Left lung (tissue), 10 donors: ENCODE data around the gene DIPK1A. TPM values are rescaled to one million over a fixed set of nuclear protein-coding genes. Genes with fewer than 3 reads are reported as not detected.

Source experiments
- ATAC-seq: fragments of 200-7000 bp; cut with Tn5 transposase; one replicate; pipeline ENCODE4 v1.9.1; 2020; ENCODE audit warnings: moderate library complexity
- DNase-seq, 4 donors: peaks; one replicate each; pipeline ENCODE4 v3.0.0-alpha.2; 2013 to 2020
- H3K27ac ChIP-seq, 2 donors: fragments of 200-600 bp; sonication (generic) in 1 of 2; one replicate each; pipeline versions ENCODE4 v1.5.0 to v1.8.0; 2020 to 2021
- H3K27me3 ChIP-seq, 2 donors: fragments of 200-600 bp; sonication (generic) in 1 of 2; one replicate each; pipeline versions ENCODE4 v1.5.0 to v1.8.0; 2020 to 2021
- H3K36me3 ChIP-seq, 2 donors: fragments of 200-600 bp; sonication (generic) in 1 of 2; one replicate each; pipeline versions ENCODE4 v1.5.0 to v1.8.0; 2020 to 2021
- H3K4me1 ChIP-seq, 2 donors: fragments of 200-600 bp; one replicate each; pipeline ENCODE4 v1.8.0; 2021
- H3K4me3 ChIP-seq, 2 donors: fragments of 200-600 bp; sonication (generic) in 1 of 2; one replicate each; pipeline versions ENCODE4 v1.5.0 to v1.8.0; 2020 to 2021; ENCODE audit warnings: mild to moderate bottlenecking in 1 of 2
- H3K9me3 ChIP-seq, 2 donors: fragments of 200-600 bp; sonication (generic) in 1 of 2; one replicate each; pipeline versions ENCODE4 v1.5.0 to v1.8.0; 2020 to 2021
- intact Hi-C, 2 donors: fragments of 100-400 bp; cut with DNase I; formaldehyde crosslinking; loops; one replicate each; pipeline versions ENCODE4 v1.11.2 to v1.14.2; 2022
- polyA plus RNA-seq, 6 donors: library from polyadenylated mRNA; unstranded; fragments of 120-200 nt; gene quantifications; one replicate each; pipeline ENCODE4 v1.2.1, GENCODE V29; 2013; ENCODE audit not compliant: insufficient read length in 6 of 6
- total RNA-seq, 2 donors: library from RNA; stranded (reverse); fragmentation: NEBNext Ultra II Directional; extraction: Animal tissue kit (Norgen Biotek cat#: 25700); gene quantifications; one replicate each; pipeline ENCODE4 v1.2.1, GENCODE V29; 2021
- TF ChIP-seq, protein P1 (sequence below), 2 donors: fragments of 200-600 bp; sonication (generic) in 1 of 2; IDR thresholded peaks; one replicate each; pipeline versions ENCODE4 v1.5.0 to v1.8.0; 2021; ENCODE audit warnings: antibody characterized with exemption in 2 of 2
- donor health status: DM: no; HTN: yes; CAD: no.
- donor health status: DM: no; HTN: no; CAD: no.

The DIPK1A gene
- total and polyA plus RNA-seq, 8 donors: 6.8 to 14.8 (median 10.2) TPM

GRCh38 chr1:92936865-92937264 lies 24.4 kb downstream of the DIPK1A start:
- H3K27ac ChIP-seq: no peak overlapping the region
- H3K4me1 ChIP-seq: peaks cover 9 to 10% of the 10 kb centered on the region in 2 donors
- intact Hi-C loops: no loop called here
- TF ChIP-seq, protein P1, sequence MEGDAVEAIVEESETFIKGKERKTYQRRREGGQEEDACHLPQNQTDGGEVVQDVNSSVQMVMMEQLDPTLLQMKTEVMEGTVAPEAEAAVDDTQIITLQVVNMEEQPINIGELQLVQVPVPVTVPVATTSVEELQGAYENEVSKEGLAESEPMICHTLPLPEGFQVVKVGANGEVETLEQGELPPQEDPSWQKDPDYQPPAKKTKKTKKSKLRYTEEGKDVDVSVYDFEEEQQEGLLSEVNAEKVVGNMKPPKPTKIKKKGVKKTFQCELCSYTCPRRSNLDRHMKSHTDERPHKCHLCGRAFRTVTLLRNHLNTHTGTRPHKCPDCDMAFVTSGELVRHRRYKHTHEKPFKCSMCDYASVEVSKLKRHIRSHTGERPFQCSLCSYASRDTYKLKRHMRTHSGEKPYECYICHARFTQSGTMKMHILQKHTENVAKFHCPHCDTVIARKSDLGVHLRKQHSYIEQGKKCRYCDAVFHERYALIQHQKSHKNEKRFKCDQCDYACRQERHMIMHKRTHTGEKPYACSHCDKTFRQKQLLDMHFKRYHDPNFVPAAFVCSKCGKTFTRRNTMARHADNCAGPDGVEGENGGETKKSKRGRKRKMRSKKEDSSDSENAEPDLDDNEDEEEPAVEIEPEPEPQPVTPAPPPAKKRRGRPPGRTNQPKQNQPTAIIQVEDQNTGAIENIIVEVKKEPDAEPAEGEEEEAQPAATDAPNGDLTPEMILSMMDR (IDR thresholded peaks at IDR 0.05): no peak
- H3K36me3 ChIP-seq: no peaks in the 10 kb centered on the region
- H3K9me3 ChIP-seq: no peaks in the 10 kb centered on the region
- DNase-seq (no peak), ATAC-seq (no peak)
- H3K4me3 ChIP-seq: no peak overlapping the region
- H3K27me3 ChIP-seq: no peaks in the 10 kb centered on the region

DNA sequence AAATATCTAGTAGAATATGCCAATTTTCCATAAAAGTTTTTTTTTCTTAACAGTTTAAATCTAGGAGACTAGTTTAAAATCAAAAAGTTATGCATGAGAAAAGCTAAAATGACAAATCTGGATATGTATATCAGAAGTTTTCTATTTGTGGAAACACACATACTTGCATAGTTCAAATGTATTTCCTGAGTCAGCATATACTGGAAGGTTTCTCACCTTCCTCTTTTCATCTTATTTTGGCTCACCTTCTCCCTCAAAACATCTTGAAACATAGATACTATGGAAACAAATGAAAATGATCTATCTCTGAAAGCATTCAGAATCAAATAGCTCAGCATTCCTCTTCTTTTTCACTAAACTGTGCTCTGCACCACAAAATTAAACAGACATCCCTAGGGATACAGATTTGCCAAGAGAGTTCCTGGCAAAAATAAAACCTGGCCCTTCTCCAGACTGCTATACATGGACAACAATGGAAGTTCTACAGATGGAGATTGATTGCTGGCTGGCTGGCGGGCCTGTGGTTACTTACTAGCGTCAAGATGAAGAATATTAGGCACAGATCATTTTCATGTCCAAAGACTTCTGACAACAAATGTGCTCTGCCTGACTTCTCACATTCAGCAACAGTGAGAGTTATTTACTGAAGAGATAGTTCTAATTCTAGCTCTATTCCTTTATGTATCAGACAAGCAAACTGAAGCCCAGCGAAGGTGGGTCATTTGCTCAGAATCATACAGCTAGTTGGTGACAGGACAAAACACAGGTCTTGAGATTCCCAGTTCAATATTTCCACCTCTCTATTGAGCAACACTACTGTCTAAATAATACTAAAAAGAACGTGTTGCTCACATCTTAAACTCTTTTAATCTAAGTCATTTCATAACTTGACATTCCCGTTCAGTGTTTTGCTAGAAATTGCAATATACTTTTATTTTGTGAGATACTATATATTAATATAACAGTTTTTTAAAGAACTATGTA lies 26.6 kb downstream of the DIPK1A start:
- peak; percentile 56 for ATAC-seq
- Histone ChIP-seq H3K36me3 (no peaks in the 10 kb centered on the region), H3K4me1 (peaks cover 9 to 10% of the 10 kb centered on the region in 2 donors), H3K27ac (peak overlapping the region in 1 of 2 donors; percentile 10), H3K4me3 (no peak overlapping the region), H3K9me3 (no peaks in the 10 kb centered on the region), H3K27me3 (no peaks in the 10 kb centered on the region)
- peak in 3 of 4 donors; percentile 41 to 58 (median 53) for DNase-seq
- TF ChIP-seq, protein P1 (IDR thresholded peaks at IDR 0.05): no peak
- intact Hi-C loops: no loop called here

GRCh38 chr1:92933459-92933858 lies 27.8 kb downstream of the DIPK1A start:
- intact Hi-C loops: no loop called here
- Histone ChIP-seq H3K27ac (peak overlapping the region in 1 of 2 donors; percentile 18), H3K9me3 (no peaks in the 10 kb centered on the region), H3K36me3 (no peaks in the 10 kb centered on the region), H3K27me3 (no peaks in the 10 kb centered on the region), H3K4me3 (no peak overlapping the region), H3K4me1 (peaks cover 9 to 10% of the 10 kb centered on the region in 2 donors)
- no peak for DNase-seq
- TF ChIP-seq, protein P1 (IDR thresholded peaks at IDR 0.05): no peak
- peak; percentile 60 for ATAC-seq

GRCh38 chr1:92931691-92932090 lies 29.6 kb downstream of the DIPK1A start:
- H3K4me1 ChIP-seq: peaks cover 9 to 10% of the 10 kb centered on the region in 2 donors
- no peak overlapping the region for H3K4me3 ChIP-seq
- H3K27ac ChIP-seq: no peak overlapping the region
- DNase-seq: no peak
- TF ChIP-seq, protein P1 (IDR thresholded peaks at IDR 0.05): no peak
- no peaks in the 10 kb centered on the region for H3K9me3 ChIP-seq
- H3K27me3 ChIP-seq: no peaks in the 10 kb centered on the region
- H3K36me3 ChIP-seq: no peaks in the 10 kb centered on the region
- intact Hi-C loops: no loop called here
- ATAC-seq: no peak

- no peak overlapping the region for H3K4me3 ChIP-seq
- no peaks in the 10 kb centered on the region for H3K36me3 ChIP-seq
- H3K27ac ChIP-seq: no peak overlapping the region
- no peak for DNase-seq
- H3K27me3 ChIP-seq: no peaks in the 10 kb centered on the region
- ATAC-seq: no peak
- TF ChIP-seq, protein P1 (IDR thresholded peaks at IDR 0.05): no peak
- intact Hi-C loops: no loop called here
- no peaks in the 10 kb centered on the region for H3K9me3 ChIP-seq
- H3K4me1 ChIP-seq: peaks cover 3 to 5% of the 10 kb centered on the region in 2 donors
Measured at GRCh38 chr1:92929461-92929860, 31.8 kb downstream of the DIPK1A start.
